DOHH2 (cell line): ENCODE data around the gene FYCO1.

Source experiments
- EZH2phosphoT487 ChIP-seq: fragments of 200-600 bp; sonication (generic); IDR thresholded peaks from 2 replicates; pipeline ENCODE4 v1.6.1; 2017; ENCODE audit warnings: borderline replicate concordance, mild to moderate bottlenecking, antibody characterized with exemption, low read length, moderate library complexity, mixed read lengths
- TF ChIP-seq, protein P1 (sequence below): fragments of 200-600 bp; sonication (generic); IDR thresholded peaks from one replicate; pipeline ENCODE4 v1.5.1; 2014; ENCODE audit warnings: antibody characterized with exemption, mild to moderate bottlenecking, low read depth, low read length; ENCODE audit not compliant: poor library complexity, severe bottlenecking

- TF ChIP-seq, protein P1, sequence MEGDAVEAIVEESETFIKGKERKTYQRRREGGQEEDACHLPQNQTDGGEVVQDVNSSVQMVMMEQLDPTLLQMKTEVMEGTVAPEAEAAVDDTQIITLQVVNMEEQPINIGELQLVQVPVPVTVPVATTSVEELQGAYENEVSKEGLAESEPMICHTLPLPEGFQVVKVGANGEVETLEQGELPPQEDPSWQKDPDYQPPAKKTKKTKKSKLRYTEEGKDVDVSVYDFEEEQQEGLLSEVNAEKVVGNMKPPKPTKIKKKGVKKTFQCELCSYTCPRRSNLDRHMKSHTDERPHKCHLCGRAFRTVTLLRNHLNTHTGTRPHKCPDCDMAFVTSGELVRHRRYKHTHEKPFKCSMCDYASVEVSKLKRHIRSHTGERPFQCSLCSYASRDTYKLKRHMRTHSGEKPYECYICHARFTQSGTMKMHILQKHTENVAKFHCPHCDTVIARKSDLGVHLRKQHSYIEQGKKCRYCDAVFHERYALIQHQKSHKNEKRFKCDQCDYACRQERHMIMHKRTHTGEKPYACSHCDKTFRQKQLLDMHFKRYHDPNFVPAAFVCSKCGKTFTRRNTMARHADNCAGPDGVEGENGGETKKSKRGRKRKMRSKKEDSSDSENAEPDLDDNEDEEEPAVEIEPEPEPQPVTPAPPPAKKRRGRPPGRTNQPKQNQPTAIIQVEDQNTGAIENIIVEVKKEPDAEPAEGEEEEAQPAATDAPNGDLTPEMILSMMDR, result no peak
- no peak for TF ChIP-seq EZH2phosphoT487
Measured at GRCh38 chr3:46001178-46001577, 5.6 kb upstream of the FYCO1 start.
